GM21737 (cell line): ENCODE measurements around the gene SKIC8.

Experiments used
- ATAC-seq: cut with Tn5 transposase; IDR thresholded peaks from one replicate; pipeline ENCODE4 v1.9.1; 2021; ENCODE audit warnings: mild to moderate bottlenecking, moderate library complexity; ENCODE audit not compliant: unreplicated experiment

The SKIC8 gene

GRCh38 chr15:78301326-78301725 is 1.9 kb upstream of the SKIC8 start:
- no peak for ATAC-seq

- ATAC-seq: no peak
Measured at GRCh38 chr15:78292219-78292618, 7.2 kb downstream of the SKIC8 start.

DNA sequence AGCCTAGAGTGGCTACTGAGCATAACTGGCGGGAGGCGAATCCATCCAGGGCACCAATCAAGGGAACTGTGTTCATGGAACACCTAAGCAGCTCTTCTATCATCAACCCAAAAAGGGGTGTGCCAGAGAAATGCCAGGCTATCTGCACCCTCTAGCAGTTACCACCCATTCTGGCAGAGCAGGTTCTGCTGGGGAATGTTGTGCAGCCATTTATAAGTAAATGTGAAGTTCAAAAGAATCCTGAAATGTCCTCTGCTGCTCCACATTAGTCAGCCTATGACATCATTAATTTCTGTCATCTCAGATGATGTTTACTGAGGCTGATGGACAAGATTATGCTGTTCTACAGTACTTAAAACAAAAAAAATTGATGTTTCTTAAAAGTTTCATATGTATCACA is 7.7 kb downstream of the SKIC8 start:
- ATAC-seq: no peak

GRCh38 chr15:78291052-78291451 is 8.4 kb downstream of the SKIC8 start:
- no peak for ATAC-seq

DNA sequence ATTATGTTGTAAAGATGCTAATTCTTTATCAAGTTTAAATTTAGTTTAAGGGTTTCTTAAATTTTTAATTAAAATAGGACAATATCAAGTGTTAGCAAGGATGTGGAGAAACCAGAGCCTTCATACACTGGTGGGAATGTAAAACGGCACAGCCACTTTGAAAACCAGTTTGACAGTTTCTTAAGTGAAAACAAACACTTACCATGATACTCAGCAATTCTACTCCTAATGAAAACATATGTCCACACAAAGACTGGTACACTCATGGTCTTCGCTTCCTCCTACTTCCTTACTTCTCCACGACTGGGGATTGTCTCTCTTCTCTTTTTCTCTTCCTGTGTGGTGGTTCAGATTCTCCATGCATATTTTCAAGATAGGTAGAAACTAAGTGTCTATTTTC is 9.2 kb downstream of the SKIC8 start:
- ATAC-seq: no peak

- no peak for ATAC-seq
Measured at GRCh38 chr15:78284758-78285157, 14.7 kb downstream of the SKIC8 start.

- no peak for ATAC-seq
Measured at GRCh38 chr15:78282324-78282723, 17.1 kb downstream of the SKIC8 start.

GRCh38 chr15:78280319-78281072 is 18.9 kb downstream of the SKIC8 start:
- ATAC-seq: no peak

GRCh38 chr15:78276064-78276943 is 23.1 kb downstream of the SKIC8 start:
- ATAC-seq: no peak

DNA sequence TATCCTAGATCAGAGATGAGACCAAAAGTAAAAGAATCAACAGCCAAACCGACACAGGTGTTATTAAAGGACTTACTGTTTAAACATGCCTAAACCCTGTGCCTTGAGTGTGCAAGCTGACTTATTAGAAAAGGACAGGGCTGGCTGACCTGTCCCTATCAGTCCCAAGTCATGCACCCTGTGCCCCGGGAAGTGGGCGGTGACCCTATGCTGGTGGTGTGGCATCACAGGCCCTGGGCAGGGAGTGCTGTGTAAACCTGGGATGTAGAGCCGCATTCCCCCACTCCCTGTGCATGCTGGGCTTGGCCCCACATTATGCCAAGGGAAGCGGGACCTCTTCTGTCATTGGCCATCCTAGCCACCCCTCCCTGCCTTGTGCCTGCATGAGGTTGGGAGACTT is 24.4 kb downstream of the SKIC8 start:
- ATAC-seq: no peak

DNA sequence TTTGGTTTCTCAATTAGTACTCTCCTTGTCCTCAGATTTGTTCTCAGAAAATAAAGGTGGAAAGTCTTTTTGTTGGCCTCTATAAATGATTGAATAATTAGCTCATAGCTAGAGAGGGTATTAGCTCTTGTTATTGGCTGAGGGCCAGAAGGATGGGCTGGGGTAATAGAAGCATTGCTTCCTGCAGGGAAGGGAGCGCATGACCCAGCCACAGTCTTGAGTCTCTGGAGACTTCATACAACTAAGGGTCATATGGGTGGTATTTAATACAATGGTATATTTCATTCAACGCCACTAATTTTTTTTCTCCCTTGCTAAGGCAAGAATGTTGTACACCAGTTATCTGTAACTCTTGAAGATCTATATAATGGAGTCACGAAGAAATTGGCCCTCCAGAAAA is 26.6 kb downstream of the SKIC8 start:
- ATAC-seq: no peak

GRCh38 chr15:78272316-78272715 is 27.1 kb downstream of the SKIC8 start:
- ATAC-seq: no peak

- no peak for ATAC-seq
Measured at GRCh38 chr15:78266806-78267205, 32.6 kb downstream of the SKIC8 start.

DNA sequence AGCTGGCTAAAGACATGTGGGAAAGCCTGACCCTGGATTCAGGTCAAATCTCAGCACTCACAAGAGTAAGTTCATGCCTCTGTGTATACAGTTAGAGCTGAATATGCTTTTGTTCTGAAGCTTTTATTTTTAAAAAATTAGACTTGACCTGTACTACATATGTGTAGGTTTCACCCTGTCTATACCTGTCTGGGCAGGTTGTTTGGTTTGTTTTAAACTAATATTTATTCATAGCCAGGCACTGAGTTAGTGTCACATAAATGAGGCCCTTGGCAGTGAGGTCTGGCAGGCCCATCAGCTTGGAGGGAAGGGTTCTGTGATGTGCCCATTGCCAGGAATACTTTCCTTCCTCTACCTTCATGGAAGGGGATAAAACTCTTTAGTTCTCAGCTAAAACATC is 33.2 kb downstream of the SKIC8 start:
- no peak for ATAC-seq

DNA sequence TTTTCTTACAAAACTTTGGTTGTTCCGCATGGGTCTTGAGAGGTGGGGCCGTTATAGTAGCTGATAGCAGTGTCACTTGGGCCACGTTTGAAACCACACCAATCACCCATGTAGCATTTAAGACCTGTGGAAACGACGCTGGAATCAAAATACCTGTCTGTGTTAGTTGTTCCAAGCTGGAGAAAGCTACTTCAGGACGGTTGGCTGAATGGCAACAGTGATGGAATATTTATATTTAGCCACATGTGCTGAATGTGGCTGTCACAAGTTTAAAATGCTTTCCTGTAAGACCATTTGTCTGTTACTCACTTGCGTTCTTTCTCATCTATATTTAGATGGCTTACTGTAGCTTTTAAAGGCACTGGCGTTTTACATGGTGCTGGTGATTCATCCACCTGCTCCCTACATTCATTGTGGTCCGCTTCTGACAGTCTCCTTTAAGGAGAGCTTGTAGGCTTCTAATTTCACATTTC is 33.6 kb downstream of the SKIC8 start:
- ATAC-seq: no peak

DNA sequence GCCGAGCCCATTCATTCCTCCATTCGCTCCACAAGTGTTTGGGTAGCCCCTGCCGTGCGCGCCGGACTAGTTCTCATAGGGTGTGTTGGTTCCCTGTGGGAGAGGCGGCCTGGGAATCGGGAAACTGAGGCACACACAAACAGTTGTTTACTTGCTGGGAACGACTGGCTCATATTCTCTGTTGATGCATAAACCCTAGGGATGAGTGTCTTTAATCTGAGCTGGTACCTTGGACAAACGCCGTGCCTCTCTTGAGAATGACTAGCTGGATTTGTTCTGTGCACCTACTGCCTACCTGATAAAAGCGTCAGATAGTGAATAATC is 34.3 kb downstream of the SKIC8 start:
- no peak for ATAC-seq

DNA sequence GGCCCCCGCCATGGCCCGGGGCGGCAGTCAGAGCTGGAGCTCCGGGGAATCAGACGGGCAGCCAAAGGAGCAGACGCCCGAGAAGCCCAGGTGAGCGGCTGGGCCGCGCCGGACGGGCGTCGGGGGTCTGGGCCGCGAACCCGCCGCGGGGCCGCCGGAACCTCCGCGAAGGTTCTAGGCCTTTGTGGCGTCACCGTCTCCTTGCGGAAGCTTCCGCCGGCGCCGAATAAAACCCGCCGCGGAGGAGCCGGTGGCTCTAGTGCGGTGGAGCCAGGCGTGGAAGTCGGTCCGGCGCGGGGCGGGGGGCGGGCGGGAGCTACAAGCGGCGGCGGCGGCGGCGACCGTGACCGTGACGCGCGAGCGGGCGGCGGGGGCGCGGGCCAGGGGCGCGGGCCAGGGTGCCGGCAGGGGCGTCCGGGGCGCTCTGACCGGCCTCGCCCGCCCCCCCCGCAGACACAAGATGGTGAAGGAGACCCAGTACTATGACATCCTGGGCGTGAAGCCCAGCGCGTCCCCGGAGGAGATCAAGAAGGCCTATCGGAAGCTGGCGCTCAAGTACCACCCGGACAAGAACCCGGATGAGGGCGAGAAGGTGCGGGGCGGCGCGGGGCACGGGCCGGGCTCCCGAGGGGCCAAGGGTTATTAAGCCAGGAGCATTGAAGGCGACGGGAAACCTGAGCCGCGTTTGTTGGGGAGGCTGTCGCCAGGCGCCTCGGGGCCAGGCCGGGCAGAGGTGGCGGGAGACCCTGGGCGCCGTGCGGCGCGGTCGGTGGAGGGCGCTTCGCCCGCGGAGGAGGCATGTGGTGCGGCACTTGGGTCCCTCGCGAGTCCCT is 34.9 kb downstream of the SKIC8 start, which contains the start of gene DNAJA4:
Gene DNAJA4 (plus strand): TSS at position 259 of the 833 bp plus-strand sequence. CDS start 202 bp downstream, at position 461.
- ATAC-seq: no peak

GRCh38 chr15:78263907-78264303 is 35.5 kb downstream of the SKIC8 start:
- ATAC-seq: no peak

- no peak for ATAC-seq
Measured at GRCh38 chr15:78263351-78263781, 36.0 kb downstream of the SKIC8 start.

GRCh38 chr15:78261062-78261461 is 38.3 kb downstream of the SKIC8 start:
- no peak for ATAC-seq

DNA sequence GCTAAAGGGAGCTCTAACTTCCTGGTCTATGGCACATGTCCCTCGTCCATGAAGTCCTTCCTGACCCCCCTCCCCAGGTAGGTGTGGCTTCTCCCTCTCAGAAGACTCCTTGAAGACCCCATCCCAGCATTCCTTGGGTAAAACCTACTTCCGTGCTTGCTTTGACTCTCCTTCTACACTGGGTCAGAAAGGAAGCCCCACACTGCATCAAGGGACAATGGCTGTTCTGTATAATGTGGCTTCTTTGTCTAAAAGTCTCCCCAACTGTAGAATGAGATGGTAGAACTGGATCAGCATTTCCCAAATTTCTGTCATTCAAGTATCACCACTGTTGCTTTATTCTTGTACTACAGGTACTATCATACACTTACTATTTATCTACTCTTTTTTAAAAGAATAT is 38.9 kb downstream of the SKIC8 start:
- ATAC-seq: no peak
